GM10266 (cell line): ENCODE data around the gene CTBP2.

Source experiments
- DNase-seq: peaks from one replicate; pipeline ENCODE4 v3.0.0; 2012; ENCODE audit errors: extremely low spot score
- CTCF ChIP-seq: IDR thresholded peaks from 2 replicates; pipeline ENCODE4 v1.5.1; 2012; ENCODE audit warnings: mild to moderate bottlenecking, low read depth; ENCODE audit not compliant: control insufficient read depth, insufficient read depth; ENCODE audit errors: missing control alignments

The CTBP2 gene

GRCh38 chr10:125006921-125007426 lies 153.4 kb downstream of the CTBP2 start:
- no peak for DNase-seq
- no peak for TF ChIP-seq CTCF

GRCh38 chr10:125006188-125006680 lies 154.1 kb downstream of the CTBP2 start:
- no peak for TF ChIP-seq CTCF
- DNase-seq = no peak

GRCh38 chr10:125005312-125006187 lies 154.8 kb downstream of the CTBP2 start:
- no peak for TF ChIP-seq CTCF
- no peak for DNase-seq

GRCh38 chr10:125004571-125005311 lies 155.6 kb downstream of the CTBP2 start:
- DNase-seq = no peak
- no peak for TF ChIP-seq CTCF

- no peak for DNase-seq
- no peak for TF ChIP-seq CTCF
Observed at GRCh38 chr10:125003901-125004467, 156.4 kb downstream of the CTBP2 start.

- no peak for DNase-seq
- TF ChIP-seq CTCF = no peak
Observed at GRCh38 chr10:125003146-125003900, 157.0 kb downstream of the CTBP2 start.
